Neural progenitor cell (in vitro differentiated cells): ENCODE measurements around the gene SYMPK. TPM values are rescaled to one million over a fixed set of nuclear protein-coding genes. Genes with fewer than 3 reads are reported as not detected.

ENCODE experiments used
- DNase-seq: peaks from one replicate; pipeline ENCODE4 v3.0.0-alpha.2; 2016; ENCODE audit warnings: low spot score
- H2AFZ ChIP-seq: fragments of 200-600 bp; sonication (generic); replicated peaks from 2 replicates; pipeline ENCODE4 v1.6.1; 2016; ENCODE audit warnings: antibody characterized with exemption
- H3F3A ChIP-seq: fragments of 200-600 bp; sonication (generic); 2 replicates; pipeline ENCODE4 v1.6.1; 2016; ENCODE audit warnings: antibody characterized with exemption, low read depth
- H3K27ac ChIP-seq: fragments of 200-600 bp; sonication (generic); 2 replicates; pipeline ENCODE4 v1.5.1; 2016; ENCODE audit warnings: mild to moderate bottlenecking
- H3K27me3 ChIP-seq: fragments of 200-600 bp; sonication (generic); 2 replicates; pipeline ENCODE4 v1.6.1; 2016; ENCODE audit warnings: mild to moderate bottlenecking, moderate library complexity
- H3K36me3 ChIP-seq: fragments of 200-600 bp; sonication (generic); 2 replicates; pipeline ENCODE4 v1.5.1; 2016
- H3K4me1 ChIP-seq: fragments of 200-600 bp; sonication (generic); 2 replicates; pipeline ENCODE4 v1.6.1; 2016; ENCODE audit warnings: mixed run types
- H3K4me2 ChIP-seq: fragments of 200-600 bp; sonication (generic); 2 replicates; pipeline ENCODE4 v1.6.1; 2016
- H3K4me3 ChIP-seq: fragments of 200-600 bp; sonication (generic); 2 replicates; pipeline ENCODE4 v1.5.1; 2016
- H3K79me2 ChIP-seq: fragments of 200-600 bp; sonication (generic); 2 replicates; pipeline ENCODE4 v1.6.1; 2016; ENCODE audit warnings: low read depth
- H3K9ac ChIP-seq: fragments of 200-600 bp; sonication (generic); 2 replicates; pipeline ENCODE4 v1.6.1; 2016
- H3K9me3 ChIP-seq: fragments of 200-600 bp; sonication (generic); 2 replicates; pipeline ENCODE4 v1.5.1; 2016; ENCODE audit warnings: low read depth
- H4K20me1 ChIP-seq: fragments of 200-600 bp; sonication (generic); 2 replicates; pipeline ENCODE4 v1.6.1; 2016; ENCODE audit warnings: low read depth
- H3K27ac Mint-ChIP-seq: 3 replicates; pipeline ENCODE4 v1.8.0; 2021; ENCODE audit warnings: mixed read lengths
- H3K27me3 Mint-ChIP-seq: 2 replicates; pipeline ENCODE4 v1.8.0; 2022; ENCODE audit warnings: low read depth, mild to moderate bottlenecking, inconsistent platforms, moderate library complexity, mixed read lengths; ENCODE audit not compliant: insufficient read depth
- H3K36me3 Mint-ChIP-seq: 3 replicates; pipeline ENCODE4 v1.8.0; 2021; ENCODE audit warnings: mixed read lengths
- H3K4me1 Mint-ChIP-seq: 3 replicates; pipeline ENCODE4 v1.8.0; 2021; ENCODE audit warnings: mixed read lengths
- H3K4me3 Mint-ChIP-seq: 3 replicates; pipeline ENCODE4 v1.8.0; 2021; ENCODE audit warnings: mild to moderate bottlenecking, moderate library complexity, mixed read lengths
- H3K9me3 Mint-ChIP-seq: 3 replicates; pipeline ENCODE4 v1.8.0; 2020; ENCODE audit warnings: mixed read lengths
- EZH2 ChIP-seq: fragments of 200-600 bp; sonication (generic); IDR thresholded peaks from 2 replicates; pipeline ENCODE4 v1.6.1; 2017; ENCODE audit warnings: antibody characterized with exemption, mild to moderate bottlenecking, moderate library complexity
- EZH2phosphoT487 ChIP-seq: fragments of 200-600 bp; sonication (generic); IDR thresholded peaks from 2 replicates; pipeline ENCODE4 v1.6.1; 2017; ENCODE audit warnings: antibody characterized with exemption
- total RNA-seq: library from RNA; depleted of rRNA; stranded (reverse); fragments of >200 nt; gene quantifications from 2 replicates; pipeline ENCODE4 v1.2.3, GENCODE V29; 2015; ENCODE audit warnings: low replicate concordance
- TF ChIP-seq, protein P1 (sequence below): fragments of 200-600 bp; sonication (generic); IDR thresholded peaks from 2 replicates; pipeline ENCODE4 v1.5.1; 2017; ENCODE audit warnings: antibody characterized with exemption, mild to moderate bottlenecking

Gene SYMPK
- total RNA-seq, 1 donor from 2014 or later, result 38.3 TPM

DNA sequence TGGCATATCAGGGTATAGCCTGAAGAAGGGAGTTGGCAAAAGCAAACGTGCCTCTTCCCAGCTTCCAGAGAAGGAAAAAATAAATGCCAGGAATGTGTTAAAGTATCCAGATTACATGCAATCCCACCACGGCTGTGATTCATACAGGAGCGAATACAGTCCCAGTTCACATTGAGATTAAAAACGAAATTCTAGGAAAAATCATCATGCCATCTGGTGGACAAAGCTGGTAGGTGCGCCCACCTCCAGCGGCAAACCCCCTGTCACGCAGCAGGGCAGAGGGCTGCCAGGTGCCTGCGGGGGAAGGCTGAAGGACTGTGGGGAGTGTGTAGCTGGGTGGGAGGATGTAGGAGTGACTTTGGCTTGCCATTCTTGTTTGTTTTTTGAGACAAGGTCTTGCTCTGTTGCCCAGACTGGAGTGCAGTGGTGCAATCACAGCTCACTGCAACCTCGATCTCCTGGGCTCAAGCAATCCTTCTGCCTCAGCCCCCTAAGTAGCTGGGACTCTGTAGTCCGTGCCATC lies 63.9 kb downstream of the SYMPK start:
- Histone ChIP-seq H3K4me3 (no peak overlapping the region), H3K27me3 (no peaks in the 10 kb centered on the region), H4K20me1 (no peaks in the 10 kb centered on the region), H3K4me1 (peaks cover 4% of the 10 kb centered on the region), H3F3A (peaks cover 4% of the 10 kb centered on the region), H2AFZ (peak overlapping the region; percentile 15), H3K9ac (no peak overlapping the region), H3K9me3 (no peaks in the 10 kb centered on the region), H3K36me3 (no peaks in the 10 kb centered on the region), H3K27ac (no peak overlapping the region), H3K4me2 (no peak overlapping the region), H3K79me2 (no peaks in the 10 kb centered on the region)
- Mint-ChIP-seq H3K4me3 (no peak overlapping the region), H3K36me3 (no peaks in the 10 kb centered on the region), H3K9me3 (no peaks in the 10 kb centered on the region), H3K27ac (peak overlapping the region; percentile 8), H3K27me3 (peaks cover 12% of the 10 kb centered on the region), H3K4me1 (peaks cover 22% of the 10 kb centered on the region)
- no peak for TF ChIP-seq EZH2
- TF ChIP-seq, protein P1, sequence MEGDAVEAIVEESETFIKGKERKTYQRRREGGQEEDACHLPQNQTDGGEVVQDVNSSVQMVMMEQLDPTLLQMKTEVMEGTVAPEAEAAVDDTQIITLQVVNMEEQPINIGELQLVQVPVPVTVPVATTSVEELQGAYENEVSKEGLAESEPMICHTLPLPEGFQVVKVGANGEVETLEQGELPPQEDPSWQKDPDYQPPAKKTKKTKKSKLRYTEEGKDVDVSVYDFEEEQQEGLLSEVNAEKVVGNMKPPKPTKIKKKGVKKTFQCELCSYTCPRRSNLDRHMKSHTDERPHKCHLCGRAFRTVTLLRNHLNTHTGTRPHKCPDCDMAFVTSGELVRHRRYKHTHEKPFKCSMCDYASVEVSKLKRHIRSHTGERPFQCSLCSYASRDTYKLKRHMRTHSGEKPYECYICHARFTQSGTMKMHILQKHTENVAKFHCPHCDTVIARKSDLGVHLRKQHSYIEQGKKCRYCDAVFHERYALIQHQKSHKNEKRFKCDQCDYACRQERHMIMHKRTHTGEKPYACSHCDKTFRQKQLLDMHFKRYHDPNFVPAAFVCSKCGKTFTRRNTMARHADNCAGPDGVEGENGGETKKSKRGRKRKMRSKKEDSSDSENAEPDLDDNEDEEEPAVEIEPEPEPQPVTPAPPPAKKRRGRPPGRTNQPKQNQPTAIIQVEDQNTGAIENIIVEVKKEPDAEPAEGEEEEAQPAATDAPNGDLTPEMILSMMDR, result peak; percentile 80
- DNase-seq, result peak; percentile 72

DNA sequence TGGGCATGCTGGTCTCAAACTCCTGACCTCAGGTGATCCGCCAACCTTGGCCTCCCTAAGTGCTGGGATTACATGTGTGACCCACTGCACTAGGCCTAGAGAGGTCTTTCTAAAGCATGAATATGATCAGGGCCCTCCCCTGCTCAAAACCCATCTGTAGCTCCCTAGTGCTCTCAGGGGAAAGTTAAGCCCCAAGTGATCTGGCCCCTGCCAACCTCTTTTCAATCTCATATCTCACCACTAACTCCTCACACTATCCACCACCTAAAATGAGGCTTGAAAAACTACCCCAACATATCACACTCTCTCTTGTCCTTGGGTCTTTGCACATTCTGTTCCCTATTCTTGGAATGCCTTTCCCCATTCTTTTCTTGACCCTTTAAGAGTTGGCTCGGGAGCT lies 68.3 kb downstream of the SYMPK start:
- H3K4me2 ChIP-seq, result no peak overlapping the region
- no peak overlapping the region for H3K9ac ChIP-seq
- no peaks in the 10 kb centered on the region for H3K36me3 ChIP-seq
- H3K27ac ChIP-seq, result no peak overlapping the region
- peaks cover 38% of the 10 kb centered on the region for H3K4me1 Mint-ChIP-seq
- no peak for DNase-seq
- H3K79me2 ChIP-seq, result peaks cover 25% of the 10 kb centered on the region
- no peak overlapping the region for H2AFZ ChIP-seq
- peak overlapping the region; percentile 25 for H3K4me3 Mint-ChIP-seq
- no peaks in the 10 kb centered on the region for H3K9me3 ChIP-seq
- H3K27me3 Mint-ChIP-seq, result peaks cover 14% of the 10 kb centered on the region
- peaks cover 7% of the 10 kb centered on the region for H3K36me3 Mint-ChIP-seq
- H3K4me3 ChIP-seq, result no peak overlapping the region
- H3K27ac Mint-ChIP-seq, result peak overlapping the region; percentile 38
- peaks cover 4% of the 10 kb centered on the region for H3F3A ChIP-seq
- H4K20me1 ChIP-seq, result peaks cover 10% of the 10 kb centered on the region
- no peaks in the 10 kb centered on the region for H3K9me3 Mint-ChIP-seq
- TF ChIP-seq, protein P1, result no peak
- TF ChIP-seq EZH2phosphoT487 (no peak), EZH2 (no peak)
- H3K4me1 ChIP-seq, result peaks cover 12% of the 10 kb centered on the region
- no peaks in the 10 kb centered on the region for H3K27me3 ChIP-seq

DNA sequence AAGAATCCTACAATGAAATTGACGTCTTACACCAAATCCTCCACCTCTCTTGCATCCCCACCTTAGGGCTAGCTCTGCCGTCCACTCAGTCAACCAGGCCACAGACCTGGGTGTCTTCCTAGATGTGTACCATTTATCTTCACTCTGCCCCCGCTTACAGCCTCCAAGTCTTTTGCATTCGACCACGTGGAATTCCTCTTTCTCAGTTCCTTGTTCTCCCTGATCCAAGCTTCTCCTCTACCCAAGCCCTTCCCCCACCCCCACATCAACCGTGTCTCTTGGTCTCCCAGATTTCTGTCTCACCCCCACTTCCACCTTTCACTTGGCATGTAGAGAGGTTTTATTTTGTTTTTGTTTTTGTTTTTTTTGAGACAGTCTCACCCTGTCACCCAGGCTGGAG lies 69.1 kb downstream of the SYMPK start:
- no peak overlapping the region for H3K9ac ChIP-seq
- H2AFZ ChIP-seq, result peak overlapping the region; percentile 54

More for the DNA sequence above, 69.1 kb downstream of the SYMPK start:
- Mint-ChIP-seq H3K27ac (peak overlapping the region; percentile 96), H3K9me3 (no peaks in the 10 kb centered on the region), H3K36me3 (peaks cover 12% of the 10 kb centered on the region), H3K4me1 (peaks cover 34% of the 10 kb centered on the region), H3K27me3 (peaks cover 14% of the 10 kb centered on the region), H3K4me3 (peak overlapping the region; percentile 87)
- Histone ChIP-seq H3K36me3 (no peaks in the 10 kb centered on the region), H3K27ac (no peak overlapping the region), H3K4me1 (peaks cover 9% of the 10 kb centered on the region), H3K79me2 (peaks cover 28% of the 10 kb centered on the region), H3F3A (peaks cover 4% of the 10 kb centered on the region), H3K4me2 (no peak overlapping the region), H3K4me3 (no peak overlapping the region), H4K20me1 (peaks cover 11% of the 10 kb centered on the region), H3K9me3 (no peaks in the 10 kb centered on the region), H3K27me3 (no peaks in the 10 kb centered on the region)
- no peak for TF ChIP-seq EZH2phosphoT487
- TF ChIP-seq EZH2, result no peak
- TF ChIP-seq, protein P1, result no peak
- DNase-seq, result no peak
